ENCODE data around the gene VIPR2. TPM values are rescaled to one million over a fixed set of nuclear protein-coding genes. Genes with fewer than 3 reads are reported as not detected.

VIPR2 gene
- total RNA-seq, 1 experiment from 2014 or later, result not detected

DNA sequence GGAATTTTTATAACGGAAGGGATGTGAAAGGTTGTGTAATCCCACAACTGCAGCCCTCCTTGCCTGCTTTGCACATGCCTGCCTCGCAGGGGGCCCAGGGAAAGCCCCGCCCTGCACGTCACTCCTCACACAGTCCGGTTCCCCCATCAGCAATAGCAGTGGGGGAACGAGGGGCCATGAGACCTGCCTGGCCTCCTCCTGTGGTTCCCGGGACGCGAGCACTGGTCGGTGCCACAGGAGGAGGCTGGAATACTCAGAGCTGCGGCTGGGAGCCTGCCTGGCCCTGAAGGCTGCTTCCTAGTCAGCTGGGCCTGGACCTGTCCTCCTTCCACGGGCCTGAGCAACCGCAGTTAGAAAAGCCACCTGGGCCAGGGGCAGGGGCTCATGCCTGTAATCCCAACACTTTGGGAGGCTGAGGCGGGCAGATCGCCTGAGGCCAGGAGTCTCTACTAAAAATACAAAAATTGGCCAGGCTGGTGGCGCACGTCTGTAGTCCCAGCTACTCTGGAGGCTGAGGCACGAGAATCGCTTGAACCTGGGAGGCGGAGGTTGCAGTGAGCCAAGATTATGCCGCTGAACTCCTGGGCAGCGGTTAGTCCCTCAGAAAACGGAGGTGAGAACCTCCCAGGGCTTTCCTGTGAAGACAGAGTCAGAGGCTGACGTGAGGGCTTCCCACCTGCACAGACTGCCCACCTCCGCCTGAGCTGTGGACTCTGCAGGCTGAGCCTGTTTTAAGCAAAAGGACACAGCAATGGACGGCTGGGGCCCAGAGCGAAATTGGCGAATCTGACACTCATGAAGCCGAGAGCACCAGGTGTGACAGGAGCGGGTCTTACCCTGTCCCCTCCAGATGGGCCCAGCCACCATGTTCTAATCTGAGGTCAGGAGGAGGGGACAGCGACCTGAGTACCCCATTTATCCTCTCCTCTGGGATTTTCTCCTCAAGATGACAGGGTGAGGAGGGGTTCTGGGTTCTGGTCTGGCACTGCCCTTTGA is 52.9 kb downstream of the VIPR2 start:
- H3K36me3 Mint-ChIP-seq (ENCODE audit: insufficient read depth, unreplicated experiment), result no peaks in the 10 kb centered on the region
- H3K4me1 Mint-ChIP-seq (ENCODE audit: insufficient read depth, unreplicated experiment), result no peaks in the 10 kb centered on the region
- no peak for DNase-seq (ENCODE audit: unreplicated experiment)
- POLR2A ChIA-PET, result interaction anchor here (1.0 kb wide), 1 partner anchor 18 kb away, joined by 3 read pairs; no protein-coding TSS in a partner anchor
- no TSS peak for BruUV-seq (replicated peaks)
- CTCF ChIA-PET, result no interaction called here
- TF ChIP-seq CTCF (IDR thresholded peaks at IDR 0.05; ENCODE audit: unreplicated experiment), result no peak
- intact Hi-C loops (cut with micrococcal nuclease), result no loop called here
- no peak overlapping the region for H3K4me3 Mint-ChIP-seq (ENCODE audit: unreplicated experiment)
- H3K9me3 Mint-ChIP-seq (ENCODE audit: unreplicated experiment), result no peaks in the 10 kb centered on the region
- no peak overlapping the region for H3K27ac Mint-ChIP-seq (ENCODE audit: low read depth, unreplicated experiment)
- H3K27me3 Mint-ChIP-seq (ENCODE audit: insufficient read depth, unreplicated experiment), result peaks cover 13% of the 10 kb centered on the region

- no TSS peak for BruUV-seq (replicated peaks)
- no peak overlapping the region for H3K27ac Mint-ChIP-seq (ENCODE audit: low read depth, unreplicated experiment)
- H3K36me3 Mint-ChIP-seq (ENCODE audit: insufficient read depth, unreplicated experiment), result no peaks in the 10 kb centered on the region
- ChIA-PET POLR2A (interaction anchor here (1.0 kb wide), 1 partner anchor 19 kb away, joined by 3 read pairs; no protein-coding TSS in a partner anchor), CTCF (no interaction called here)
- intact Hi-C loops (cut with micrococcal nuclease), result no loop called here
- H3K4me1 Mint-ChIP-seq (ENCODE audit: insufficient read depth, unreplicated experiment), result no peaks in the 10 kb centered on the region
- no peak for TF ChIP-seq CTCF (IDR thresholded peaks at IDR 0.05; ENCODE audit: unreplicated experiment)
- no peak overlapping the region for H3K4me3 Mint-ChIP-seq (ENCODE audit: unreplicated experiment)
- H3K27me3 Mint-ChIP-seq (ENCODE audit: insufficient read depth, unreplicated experiment), result peaks cover 9% of the 10 kb centered on the region
- H3K9me3 Mint-ChIP-seq (ENCODE audit: unreplicated experiment), result no peaks in the 10 kb centered on the region
- DNase-seq (ENCODE audit: unreplicated experiment), result no peak
Observed at GRCh38 chr7:159091041-159091440, 53.6 kb downstream of the VIPR2 start.

GRCh38 chr7:159088016-159088865 is 56.4 kb downstream of the VIPR2 start:
- Mint-ChIP-seq H3K4me3 (ENCODE audit: unreplicated experiment) (no peak overlapping the region), H3K36me3 (ENCODE audit: insufficient read depth, unreplicated experiment) (no peaks in the 10 kb centered on the region), H3K27me3 (ENCODE audit: insufficient read depth, unreplicated experiment) (peaks cover 11% of the 10 kb centered on the region), H3K4me1 (ENCODE audit: insufficient read depth, unreplicated experiment) (no peaks in the 10 kb centered on the region), H3K27ac (ENCODE audit: low read depth, unreplicated experiment) (no peak overlapping the region), H3K9me3 (ENCODE audit: unreplicated experiment) (no peaks in the 10 kb centered on the region)
- intact Hi-C loops (cut with micrococcal nuclease), result no loop called here
- DNase-seq (ENCODE audit: unreplicated experiment), result no peak
- POLR2A ChIA-PET, result no interaction called here
- TF ChIP-seq CTCF (IDR thresholded peaks at IDR 0.05; ENCODE audit: unreplicated experiment), result no peak
- no TSS peak for BruUV-seq (replicated peaks)
- CTCF ChIA-PET, result interaction anchor here (0.5 kb wide), 1 partner anchor 99 kb away, joined by 3 read pairs; no protein-coding TSS in a partner anchor
